Body of pancreas (tissue), 4 donors: ENCODE results near the gene DIAPH3.

ENCODE experiments used
- CTCF ChIP-seq, 7 experiments: fragments of 450-650 bp in 4 of 7; fragments of 200-600 bp in 3 of 7; sonication (generic) in 3 of 7; IDR thresholded peaks; one replicate each; pipeline ENCODE4 v1.5.1; 2016 to 2019; ENCODE audit warnings: antibody characterized with exemption in 7 of 7
- POLR2A ChIP-seq, 3 donors: fragments of 450-650 bp; IDR thresholded peaks; one replicate each; pipeline ENCODE4 v1.6.1; 2016; ENCODE audit warnings: antibody characterized with exemption in 3 of 3, mild to moderate bottlenecking in 2 of 3

GRCh38 chr13:59638404-59638803, 525.3 kb downstream of the DIAPH3 start:
- TF ChIP-seq POLR2A (IDR thresholded peaks at IDR 0.05) (no peak), CTCF (IDR thresholded peaks at IDR 0.05) (no peak)
